ENCODE results near the gene DSC1. TPM values are rescaled to one million over a fixed set of nuclear protein-coding genes. Genes with fewer than 3 reads are reported as not detected.

Gene DSC1
- total and polyA plus RNA-seq, 10 of the 15 experiments (the other 5 are each of a cell fraction or from before 2014, with no cell fraction given), result 0.24 to 0.84 (median 0.44) TPM; not detected in 1

DNA sequence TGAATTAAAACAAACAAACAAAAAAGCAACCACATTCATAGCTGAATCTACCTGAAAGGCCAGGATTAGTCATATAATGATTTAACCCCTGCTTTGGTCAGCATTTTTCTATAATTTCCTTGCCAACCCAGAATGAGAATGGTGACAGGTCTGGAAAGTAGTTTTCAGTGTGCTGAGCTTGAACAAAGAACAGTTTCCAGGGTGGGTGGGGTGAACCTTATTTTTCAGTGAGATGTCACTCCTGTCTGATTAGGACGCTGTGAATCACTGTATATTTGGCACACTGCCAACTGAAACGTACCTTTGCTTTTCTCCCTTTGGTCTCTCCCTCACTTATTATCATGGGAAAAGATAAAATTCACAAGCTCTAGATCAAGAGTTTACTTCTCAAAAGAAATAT, 35.0 kb upstream of the DSC1 start:
- Histone ChIP-seq H3K4me3 (no peak overlapping the region), H3K79me2 (ENCODE audit: control insufficient read depth, insufficient read depth, low read length) (no peaks in the 10 kb centered on the region), H3K27me3 (replicated peaks in 1 of 2; ENCODE audit: control insufficient read depth in 2 of 2, insufficient read depth in 2 of 2, low read length in 1 of 2) (no peaks in the 10 kb centered on the region), H3K27ac (ENCODE audit: control insufficient read depth, insufficient read depth) (no peak overlapping the region), H3K9ac (ENCODE audit: control insufficient read depth, insufficient read depth, low read length) (no peak overlapping the region), H3K4me2 (ENCODE audit: control insufficient read depth, insufficient read depth) (no peak overlapping the region), H4K20me1 (ENCODE audit: control insufficient read depth, insufficient read depth) (no peaks in the 10 kb centered on the region), H3K36me3 (ENCODE audit: control insufficient read depth in 2 of 2, insufficient read depth in 2 of 2, low read length in 1 of 2) (no peaks in the 10 kb centered on the region), H3K9me3 (replicated peaks; ENCODE audit: control insufficient read depth, insufficient read depth, low read length) (no peaks in the 10 kb centered on the region; the same call in 2 of the 3 replicates), H3K4me1 (ENCODE audit: control insufficient read depth, insufficient read depth, low read length) (no peaks in the 10 kb centered on the region), H2AFZ (ENCODE audit: control insufficient read depth, low read depth, low read length) (no peak overlapping the region)
- ChIA-PET CTCF (interaction anchor here (1.1 kb wide), 1 partner anchor 75 kb away, joined by 3 read pairs; no protein-coding TSS in a partner anchor), SMC1A (ENCODE audit: uncharacterized antibody, unreplicated experiment) (no interaction called here), POLR2A (no interaction called here), RAD21 (ENCODE audit: unreplicated experiment) (interaction anchor here (0.7 kb wide), 1 partner anchor 38 kb away, joined by 3 read pairs; no protein-coding TSS in a partner anchor)
- 0% methylated on average over 2 of the region's 2 CpGs for WGBS (ENCODE audit: insufficient coverage, insufficient replicate concordance, low lambda C conversion rate, missing lambda C conversion rate)
- DNase-seq (ENCODE audit: low read depth, low spot score) (no peak), ATAC-seq (no peak; the same call in 1 of the 3 replicates), FAIRE-seq (no peak)
- intact Hi-C loops (cut with micrococcal nuclease; ENCODE audit: unreplicated experiment), result no loop called here
- no TSS peak for BruUV-seq (replicated peaks)
- in situ Hi-C loops (cut with MboI), result no loop called here
- no peak for TF ChIP-seq ZNF384 (IDR thresholded peaks at IDR 0.05; ENCODE audit: borderline replicate concordance, low read depth, low read length)
- TF ChIP-seq ZNF592 (IDR thresholded peaks at IDR 0.05), result no peak
- peak; percentile 49 for TF ChIP-seq JUNB (IDR thresholded peaks at IDR 0.05)
- peak; percentile 32; the same call in 1 of the 2 replicates for TF ChIP-seq RUNX3 (IDR thresholded peaks at IDR 0.05; ENCODE audit: low read length)
- peak; percentile 52 for TF ChIP-seq SMAD1 (IDR thresholded peaks at IDR 0.05; ENCODE audit: low read depth, partially characterized antibody)
